HG02885 (cell line): ENCODE results near the gene MUC5B.
"Not testable (repeated sequence)": the region's sequence is repeated elsewhere in the genome, so short reads cannot be mapped to it uniquely, and the experiment has no call there.

Source experiments
- ATAC-seq: cut with Tn5 transposase; IDR thresholded peaks from one replicate; pipeline ENCODE4 v1.9.1; 2021; ENCODE audit warnings: mild to moderate bottlenecking; ENCODE audit not compliant: unreplicated experiment, poor library complexity

Gene MUC5B

GRCh38 chr11:1222491-1223345 lies at the start of gene MUC5B:
TSS of gene MUC5B (plus strand) at chr11:1223066. CDS start at chr11:1223124, 58 bp downstream.
- ATAC-seq: no peak

GRCh38 chr11:1173396-1173795 lies 49.5 kb upstream of the MUC5B start:
- ATAC-seq: not testable (repeated sequence)

- no peak for ATAC-seq
Observed at GRCh38 chr11:1174441-1175370, 48.2 kb upstream of the MUC5B start.

- ATAC-seq: no peak
Observed at GRCh38 chr11:1175461-1176223, 47.2 kb upstream of the MUC5B start.

GRCh38 chr11:1176224-1177019 lies 46.4 kb upstream of the MUC5B start:
- ATAC-seq: no peak

- no peak for ATAC-seq
Observed at GRCh38 chr11:1177020-1177770, 45.7 kb upstream of the MUC5B start.

GRCh38 chr11:1177771-1178090 lies 45.1 kb upstream of the MUC5B start:
- no peak for ATAC-seq

GRCh38 chr11:1178201-1178885 lies 44.5 kb upstream of the MUC5B start:
- ATAC-seq: no peak

GRCh38 chr11:1178906-1179305 lies 44.0 kb upstream of the MUC5B start:
- no peak for ATAC-seq

GRCh38 chr11:1179641-1180040 lies 43.2 kb upstream of the MUC5B start:
- no peak for ATAC-seq

- no peak for ATAC-seq
Observed at GRCh38 chr11:1180171-1180570, 42.7 kb upstream of the MUC5B start.

GRCh38 chr11:1180947-1181391 lies 41.9 kb upstream of the MUC5B start:
- ATAC-seq: no peak

- ATAC-seq: no peak
Observed at GRCh38 chr11:1181420-1181819, 41.4 kb upstream of the MUC5B start.

- ATAC-seq: no peak
Observed at GRCh38 chr11:1181853-1182535, 40.9 kb upstream of the MUC5B start.

GRCh38 chr11:1184139-1184538 lies 38.7 kb upstream of the MUC5B start:
- not testable (repeated sequence) for ATAC-seq

- ATAC-seq: not testable (repeated sequence)
Observed at GRCh38 chr11:1188451-1189130, 34.3 kb upstream of the MUC5B start.

- ATAC-seq: not testable (repeated sequence)
Observed at GRCh38 chr11:1189816-1190215, 33.0 kb upstream of the MUC5B start.
